NCI-H524 treated with DMSO at 0.1 percent for 48 hours (cell line): Measurements from ENCODE around the gene BLVRA.
"Not testable (repeated sequence)": the region's sequence is repeated elsewhere in the genome, so short reads cannot be mapped to it uniquely, and the experiment has no call there.

ENCODE experiments used
- DNase-seq: peaks from one replicate; lab custom pipeline; 2025; lab: John Stamatoyannopoulos, UW

Gene BLVRA

GRCh38 chr7:43810195-43810941, 51.9 kb downstream of the BLVRA start:
- DNase-seq, result not testable (repeated sequence)

- DNase-seq, result no peak
Observed at GRCh38 chr7:43815373-43815772, 56.9 kb downstream of the BLVRA start.

- not testable (repeated sequence) for DNase-seq
Observed at GRCh38 chr7:43816046-43816797, 57.7 kb downstream of the BLVRA start.

GRCh38 chr7:43823425-43823824, 64.9 kb downstream of the BLVRA start:
- DNase-seq, result not testable (repeated sequence)

GRCh38 chr7:43823941-43824340, 65.5 kb downstream of the BLVRA start:
- no peak for DNase-seq

GRCh38 chr7:43824513-43824912, 66.0 kb downstream of the BLVRA start:
- DNase-seq, result not testable (repeated sequence)

GRCh38 chr7:43824963-43825362, 66.5 kb downstream of the BLVRA start:
- DNase-seq, result no peak

GRCh38 chr7:43825391-43825808, 66.9 kb downstream of the BLVRA start:
- DNase-seq, result no peak

- not testable (repeated sequence) for DNase-seq
Observed at GRCh38 chr7:43830917-43831316, 72.4 kb downstream of the BLVRA start.

- no peak for DNase-seq
Observed at GRCh38 chr7:43834463-43835251, 76.2 kb downstream of the BLVRA start.

- DNase-seq, result no peak
Observed at GRCh38 chr7:43838201-43838658, 79.8 kb downstream of the BLVRA start.

GRCh38 chr7:43843296-43843695, 84.8 kb downstream of the BLVRA start:
- no peak for DNase-seq

GRCh38 chr7:43844257-43844656, 85.8 kb downstream of the BLVRA start:
- no peak for DNase-seq

- no peak for DNase-seq
Observed at GRCh38 chr7:43844662-43845061, 86.2 kb downstream of the BLVRA start.

GRCh38 chr7:43847496-43847895, 89.0 kb downstream of the BLVRA start:
- no peak for DNase-seq

GRCh38 chr7:43849047-43849446, 90.6 kb downstream of the BLVRA start:
- DNase-seq, result no peak

- DNase-seq, result no peak
Observed at GRCh38 chr7:43850348-43851116, 92.1 kb downstream of the BLVRA start.

- DNase-seq, result no peak
Observed at GRCh38 chr7:43851805-43852204, 93.3 kb downstream of the BLVRA start.

- DNase-seq, result no peak
Observed at GRCh38 chr7:43855176-43855575, 96.7 kb downstream of the BLVRA start.

GRCh38 chr7:43856316-43856715, 97.8 kb downstream of the BLVRA start:
- DNase-seq, result no peak
